Activated CD8-positive, alpha-beta memory T cell treated with anti-CD3 and anti-CD28 coated beads for 36 hours (primary cell): Measurements from ENCODE around the gene BTBD19. TPM values are rescaled to one million over a fixed set of nuclear protein-coding genes. Genes with fewer than 3 reads are reported as not detected.

Experiments
- CTCF ChIA-PET: fragments of 350-600 bp; sonication (Branson Sonifier 250); formaldehyde crosslinking; loops from one replicate; lab custom pipeline; 2021; ENCODE audit warnings: antibody characterized with exemption; lab: Charles Lee
- POLR2A ChIA-PET: fragments of 350-600 bp; sonication (Branson Sonifier 250); formaldehyde crosslinking; loops from one replicate; lab custom pipeline; 2021; ENCODE audit warnings: antibody characterized with exemption; lab: Charles Lee
- total RNA-seq, 2 experiments: library from RNA; stranded (reverse); gene quantifications; one replicate each; pipeline ENCODE4 v1.2.3, GENCODE V29; 2021

BTBD19 gene
- total RNA-seq, 2 experiments from 2014 or later: 8.2 to 9.6 TPM

- CTCF ChIA-PET: interaction anchor here (0.7 kb wide), 1 partner anchor 32 kb away, joined by 3 read pairs; no protein-coding TSS in a partner anchor
- POLR2A ChIA-PET: no interaction called here
These were observed 46.6 kb downstream of the BTBD19 start for GRCh38 chr1:44854970-44855369.

- CTCF ChIA-PET: no interaction called here
- POLR2A ChIA-PET: no interaction called here
These were observed 47.4 kb downstream of the BTBD19 start for GRCh38 chr1:44855742-44856141.

- CTCF ChIA-PET: no interaction called here
- POLR2A ChIA-PET: no interaction called here
These were observed 49.1 kb downstream of the BTBD19 start for GRCh38 chr1:44857446-44857845.

DNA sequence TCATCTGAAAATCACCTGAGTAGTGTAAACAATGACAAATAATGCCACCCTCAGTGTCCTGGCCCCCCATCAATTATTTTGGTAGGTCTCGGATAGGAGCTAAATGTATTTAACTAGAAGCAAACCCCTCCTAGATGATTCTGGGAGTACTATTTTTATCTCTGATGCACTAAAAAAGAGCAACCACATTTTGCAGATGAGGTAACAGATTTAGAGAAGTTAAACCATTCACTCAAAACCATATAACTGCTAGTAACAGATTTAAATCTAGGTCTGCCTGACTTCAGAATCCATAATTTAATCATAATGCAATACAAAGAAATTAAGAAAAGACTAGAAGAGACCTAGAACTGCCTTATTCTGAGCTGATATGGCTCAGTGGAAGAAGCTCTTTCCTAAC, 52.0 kb downstream of the BTBD19 start:
- ChIA-PET POLR2A (no interaction called here), CTCF (no interaction called here)

GRCh38 chr1:44860891-44861425, 52.6 kb downstream of the BTBD19 start:
- ChIA-PET POLR2A (no interaction called here), CTCF (no interaction called here)

DNA sequence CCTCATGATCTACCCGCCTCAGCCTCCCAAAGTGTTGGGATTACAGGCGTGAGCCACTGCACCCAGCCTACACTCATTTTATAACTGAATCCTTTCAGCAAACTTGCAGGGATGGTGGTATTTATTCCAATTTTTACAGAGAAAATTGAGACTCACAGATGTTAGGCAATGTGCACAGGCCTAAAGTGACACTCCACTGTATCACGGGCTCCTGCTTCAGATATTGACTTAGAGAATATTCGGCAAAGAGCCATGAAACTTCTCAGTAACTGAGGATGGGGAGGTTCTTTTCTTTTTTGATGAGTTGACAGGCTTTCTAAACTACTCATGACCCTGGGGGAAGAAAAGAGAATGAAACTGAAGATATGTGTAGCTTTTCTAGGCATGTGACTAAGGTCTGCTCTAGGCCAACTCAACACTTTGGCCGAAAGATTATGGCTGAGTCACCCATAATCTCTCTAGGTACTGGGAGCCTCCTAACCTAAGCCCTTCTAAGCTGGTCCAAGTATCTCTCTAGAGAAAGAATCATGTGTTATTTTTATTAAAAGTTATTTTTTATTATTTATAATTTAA, 54.6 kb downstream of the BTBD19 start:
- ChIA-PET POLR2A (no interaction called here), CTCF (no interaction called here)

Other genes starting within 250 kb of the BTBD19 start
- gene TMEM53, start 134.0 kb upstream of the BTBD19 start, total RNA-seq: 1 to 10 TPM; 2.8 to 2.9 TPM
- gene ARMH1, start 133.8 kb upstream of the BTBD19 start, total RNA-seq: 10 to 100 TPM; 49.6 to 52.0 TPM
- not detected for gene RNU5D-1, start 77.4 kb upstream of the BTBD19 start, total RNA-seq
- gene KIF2C, start 68.7 kb upstream of the BTBD19 start, total RNA-seq: 10 to 100 TPM; 45.4 to 49.1 TPM
- 1,000 to 10,000 TPM; 2,525 to 2,551 TPM for gene RPS8, start 33.0 kb upstream of the BTBD19 start, total RNA-seq
- 1 to 10 TPM; 1.1 to 1.3 TPM for gene BEST4, start 20.4 kb upstream of the BTBD19 start, total RNA-seq
- gene PLK3, start 8.1 kb upstream of the BTBD19 start, total RNA-seq: 100 to 1,000 TPM in 1 of 2 experiments, 10 to 100 TPM in 1; 96.6 to 105 TPM
- gene DYNLT4, start 1.2 kb upstream of the BTBD19 start, total RNA-seq: not detected
- under 1 TPM; 0.46 to 0.51 TPM for gene PTCH2, start 34.7 kb downstream of the BTBD19 start, total RNA-seq
- gene EIF2B3, start 178.1 kb downstream of the BTBD19 start, total RNA-seq: 10 to 100 TPM; 55.4 to 56.8 TPM
- 10 to 100 TPM; 29.9 TPM for gene HECTD3, start 202.8 kb downstream of the BTBD19 start, total RNA-seq
- 100 to 1,000 TPM; 124 to 127 TPM for gene UROD, start 203.7 kb downstream of the BTBD19 start, total RNA-seq